Central memory CD4-positive, alpha-beta T cell (primary cell): ENCODE results near the gene GAGE12F.
"Not testable (repeated sequence)": the region's sequence is repeated elsewhere in the genome, so short reads cannot be mapped to it uniquely, and the experiment has no call there.

Experiments
- DNase-seq: peaks from one replicate; pipeline ENCODE4 v3.0.0; 2022
- total RNA-seq, 3 experiments: gene quantifications; one replicate each; lab custom pipeline; 2026; lab: John Stamatoyannopoulos, UW

The GAGE12F gene, protein sequence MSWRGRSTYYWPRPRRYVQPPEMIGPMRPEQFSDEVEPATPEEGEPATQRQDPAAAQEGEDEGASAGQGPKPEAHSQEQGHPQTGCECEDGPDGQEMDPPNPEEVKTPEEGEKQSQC
- total RNA-seq, result 0 reads per million in 3 experiments

DNA sequence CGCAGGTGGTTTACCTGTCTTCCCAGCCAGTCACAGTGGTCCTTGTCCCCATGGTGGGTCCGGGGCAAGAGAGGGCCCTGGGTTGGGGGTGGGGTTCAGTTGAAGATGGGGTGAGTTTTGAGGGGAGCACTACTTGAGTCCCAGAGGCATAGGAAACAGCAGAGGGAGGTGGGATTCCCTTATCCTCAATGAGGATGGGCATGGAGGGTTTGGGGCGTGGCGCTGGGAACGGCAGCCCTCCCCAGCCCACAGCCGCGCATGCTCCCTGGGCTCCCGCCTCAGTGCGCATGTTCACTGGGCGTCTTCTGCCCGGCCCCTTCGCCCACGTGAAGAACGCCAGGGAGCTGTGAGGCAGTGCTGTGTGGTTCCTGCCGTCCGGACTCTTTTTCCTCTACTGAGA lies at the start of gene GAGE12F:
Gene GAGE12F (plus strand): TSS at position 301 of the 400 bp plus-strand sequence. CDS start 1,155 bp downstream, outside the sequence.
- DNase-seq, result not testable (repeated sequence)

GRCh38 chrX:49531877-49532276 lies 28.8 kb upstream of the GAGE12F start, which contains the start of gene GAGE12C:
TSS of gene GAGE12C (plus strand) at chrX:49532177. CDS start at chrX:49533332, 1,155 bp downstream.
- DNase-seq, result not testable (repeated sequence)

GRCh38 chrX:49541433-49541832 lies 19.2 kb upstream of the GAGE12F start, which contains the start of gene GAGE12D:
TSS of gene GAGE12D (plus strand) at chrX:49541733. CDS start at chrX:49542888, 1,155 bp downstream.
- DNase-seq, result not testable (repeated sequence)

- DNase-seq, result not testable (repeated sequence)
Measured at GRCh38 chrX:49550989-49551388, 9.7 kb upstream of the GAGE12F start, which contains the start of gene GAGE12E. TSS of gene GAGE12E (plus strand) at chrX:49551289. CDS start at chrX:49552444, 1,155 bp downstream.

DNA sequence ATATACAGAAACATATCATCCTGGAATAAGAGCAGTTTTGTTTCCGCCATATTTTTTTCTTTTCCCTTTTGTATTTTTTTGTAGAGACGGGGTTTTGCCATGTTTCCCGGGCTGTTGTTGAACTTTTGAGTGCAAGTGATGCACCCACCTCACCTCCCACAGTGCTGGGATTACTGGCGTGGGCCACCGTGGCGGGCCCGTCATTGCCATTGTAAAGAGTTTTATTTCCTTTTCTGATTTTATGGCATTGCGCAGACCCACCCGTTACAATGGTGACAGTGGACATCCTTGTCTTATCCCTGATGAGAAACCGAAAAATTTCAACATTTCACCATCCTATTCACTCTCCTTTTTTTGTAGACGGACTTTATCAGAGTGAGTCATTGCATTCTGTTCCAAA lies 8.1 kb downstream of the GAGE12F start:
- not testable (repeated sequence) for DNase-seq

- not testable (repeated sequence) for DNase-seq
Measured at GRCh38 chrX:49569152-49569551, 8.5 kb downstream of the GAGE12F start.

GRCh38 chrX:49570100-49570499 lies 9.5 kb downstream of the GAGE12F start, which contains the start of gene GAGE12G:
TSS of gene GAGE12G (plus strand) at chrX:49570400. CDS start at chrX:49571555, 1,155 bp downstream.
- not testable (repeated sequence) for DNase-seq

DNA sequence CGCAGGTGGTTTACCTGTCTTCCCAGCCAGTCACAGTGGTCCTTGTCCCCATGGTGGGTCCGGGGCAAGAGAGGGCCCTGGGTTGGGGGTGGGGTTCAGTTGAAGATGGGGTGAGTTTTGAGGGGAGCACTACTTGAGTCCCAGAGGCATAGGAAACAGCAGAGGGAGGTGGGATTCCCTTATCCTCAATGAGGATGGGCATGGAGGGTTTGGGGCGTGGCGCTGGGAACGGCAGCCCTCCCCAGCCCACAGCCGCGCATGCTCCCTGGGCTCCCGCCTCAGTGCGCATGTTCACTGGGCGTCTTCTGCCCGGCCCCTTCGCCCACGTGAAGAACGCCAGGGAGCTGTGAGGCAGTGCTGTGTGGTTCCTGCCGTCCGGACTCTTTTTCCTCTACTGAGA lies 19.0 kb downstream of the GAGE12F start, which contains the start of gene GAGE12H:
Gene GAGE12H (plus strand): TSS at position 301 of the 400 bp plus-strand sequence. CDS start 1,155 bp downstream, outside the sequence.
- not testable (repeated sequence) for DNase-seq

- not testable (repeated sequence) for DNase-seq
Measured at GRCh38 chrX:49589196-49589595, 28.6 kb downstream of the GAGE12F start, which contains the start of gene GAGE2A. TSS of gene GAGE2A (plus strand) at chrX:49589496. CDS start at chrX:49590651, 1,155 bp downstream.

DNA sequence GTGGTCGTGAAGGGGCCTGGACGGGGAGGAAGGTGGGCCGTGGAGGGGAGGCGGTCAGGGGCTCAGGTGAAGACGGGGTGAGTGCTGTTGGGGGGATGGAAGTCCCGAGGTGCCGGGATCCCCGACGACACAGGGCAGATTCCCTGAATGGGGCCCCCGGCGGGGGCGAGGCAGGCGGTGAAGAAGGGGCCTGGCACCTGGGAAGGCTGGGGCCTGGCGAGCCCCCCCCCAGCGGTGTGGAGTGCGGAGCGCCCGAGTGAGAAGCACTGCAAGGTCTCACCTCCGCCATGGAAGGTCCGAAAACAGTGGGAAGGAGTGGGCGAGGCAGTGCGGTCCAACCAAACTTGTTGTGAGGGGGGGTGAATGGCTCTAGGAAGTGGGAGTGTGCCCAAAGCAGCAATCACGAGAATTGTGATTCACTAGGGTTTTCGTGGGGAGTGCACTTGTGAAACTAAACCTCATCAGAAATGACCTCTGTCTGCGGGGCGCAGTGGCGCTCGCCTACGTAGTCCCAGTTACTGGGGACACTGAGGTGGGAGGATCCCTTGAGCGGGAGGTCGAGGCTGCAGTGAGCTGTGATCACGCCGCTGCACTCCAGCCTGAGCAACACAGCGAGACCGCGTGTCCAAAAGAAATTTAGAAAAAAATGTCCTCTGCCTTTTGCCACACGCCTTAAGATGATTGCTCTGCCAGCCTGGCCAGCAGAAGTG lies 29.3 kb downstream of the GAGE12F start:
- not testable (repeated sequence) for DNase-seq

- not testable (repeated sequence) for DNase-seq
Measured at GRCh38 chrX:49590488-49590887, 29.8 kb downstream of the GAGE12F start.

- DNase-seq, result not testable (repeated sequence)
Measured at GRCh38 chrX:49598720-49599119, 38.1 kb downstream of the GAGE12F start, which contains the start of gene GAGE1. TSS of gene GAGE1 (plus strand) at chrX:49599020. CDS start at chrX:49600175, 1,155 bp downstream.

DNA sequence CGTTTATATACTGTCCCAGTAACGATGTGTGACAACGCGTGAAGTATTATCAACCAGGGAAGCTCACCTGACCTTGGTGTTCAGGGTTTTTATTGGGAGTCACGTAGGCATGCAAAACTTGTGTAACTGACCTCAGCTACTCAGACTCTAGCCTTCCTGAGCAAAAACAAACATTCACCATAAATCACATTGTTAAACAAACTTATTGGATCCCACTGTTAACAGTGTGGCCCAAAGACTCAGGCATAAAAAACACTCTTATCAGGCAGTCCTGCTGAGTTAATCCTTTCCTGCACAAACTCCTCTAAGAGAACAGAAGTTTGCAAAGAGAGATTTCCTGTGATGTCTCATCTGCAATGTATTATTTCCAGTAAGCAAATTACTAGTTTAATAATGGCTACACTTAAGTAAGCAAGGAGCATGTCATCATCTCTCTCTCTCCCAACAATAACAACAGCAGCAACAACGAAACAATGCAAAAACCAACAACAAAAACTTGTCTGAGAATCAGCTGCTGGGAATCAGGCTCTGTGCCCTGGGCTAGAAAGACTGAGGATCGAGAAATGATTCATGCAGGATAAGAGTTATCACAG lies 50.2 kb downstream of the GAGE12F start:
- DNase-seq, result no peak
